Suprapubic skin (tissue), 4 donors: Measurements from ENCODE around the gene CPA5.

Experiments used
- CTCF ChIP-seq, 2 donors: fragments of 200-600 bp in 1 of 2; fragments of 450-650 bp in 1 of 2; sonication (generic) in 1 of 2; IDR thresholded peaks; one replicate each; pipeline ENCODE4 v1.5.1; 2016 to 2019; ENCODE audit warnings: antibody characterized with exemption in 2 of 2, mild to moderate bottlenecking in 1 of 2, moderate library complexity in 1 of 2
- EP300 ChIP-seq: sonication (generic); formaldehyde crosslinking; IDR thresholded peaks from one replicate; pipeline ENCODE4 v1.6.1; 2017; ENCODE audit warnings: antibody characterized with exemption
- POLR2A ChIP-seq, 2 donors: fragments of 450-650 bp; IDR thresholded peaks; one replicate each; pipeline ENCODE4 v1.6.1; 2017; ENCODE audit warnings: antibody characterized with exemption in 2 of 2, mild to moderate bottlenecking in 2 of 2, moderate library complexity in 2 of 2
- POLR2AphosphoS5 ChIP-seq, 3 donors: sonication (generic); formaldehyde crosslinking; IDR thresholded peaks; one replicate each; pipeline ENCODE4 v1.6.1; 2017; ENCODE audit warnings: antibody characterized with exemption in 3 of 3

DNA sequence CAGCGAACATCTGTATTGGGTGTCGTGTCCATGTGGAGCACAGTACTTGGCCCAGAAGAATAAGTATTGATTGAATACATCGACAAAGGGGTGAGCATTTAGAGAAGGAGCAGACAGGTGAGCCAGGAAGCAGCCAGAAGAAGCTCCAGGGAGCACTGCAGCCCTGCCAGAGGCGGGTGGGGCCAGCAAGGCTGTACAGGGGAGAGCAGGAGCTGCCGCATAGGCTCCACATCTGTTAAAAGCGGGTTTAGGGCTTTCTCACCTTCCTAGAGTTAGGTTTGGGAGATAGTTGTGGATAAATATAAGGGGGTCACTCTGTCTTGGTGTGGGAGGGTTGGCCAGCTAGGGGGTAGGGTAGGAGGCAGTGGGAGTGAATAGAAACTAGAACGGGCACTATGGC, 34.4 kb downstream of the CPA5 start:
- TF ChIP-seq POLR2AphosphoS5 (IDR thresholded peaks at IDR 0.05), result no peak
- no peak for TF ChIP-seq EP300
- TF ChIP-seq CTCF (IDR thresholded peaks at IDR 0.05), result no peak
- no peak for TF ChIP-seq POLR2A (IDR thresholded peaks at IDR 0.05)
